Activated CD4-positive, CD25-positive, alpha-beta regulatory T cell treated with anti-CD3 and anti-CD28 coated beads, Interleukin-2, amount 50 U/mL, for 72 hours (primary cell): ENCODE data around the gene SLC23A2.

Experiments
- DNase-seq: peaks from one replicate; pipeline ENCODE4 v3.0.0; 2021

Gene SLC23A2

GRCh38 chr20:4961746-4962145 is 39.6 kb downstream of the SLC23A2 start:
- no peak for DNase-seq

- DNase-seq = no peak
Measured at GRCh38 chr20:4959592-4959991, 41.7 kb downstream of the SLC23A2 start.

- no peak for DNase-seq
Measured at GRCh38 chr20:4957939-4958362, 43.4 kb downstream of the SLC23A2 start.

- DNase-seq = no peak
Measured at GRCh38 chr20:4957187-4957586, 44.1 kb downstream of the SLC23A2 start.

GRCh38 chr20:4956200-4956810 is 45.0 kb downstream of the SLC23A2 start:
- DNase-seq = no peak

- DNase-seq = no peak
Measured at GRCh38 chr20:4953881-4954280, 47.4 kb downstream of the SLC23A2 start.

- no peak for DNase-seq
Measured at GRCh38 chr20:4952229-4952628, 49.1 kb downstream of the SLC23A2 start.

GRCh38 chr20:4951299-4951698 is 50.0 kb downstream of the SLC23A2 start:
- no peak for DNase-seq

GRCh38 chr20:4950841-4951240 is 50.5 kb downstream of the SLC23A2 start:
- DNase-seq = no peak

GRCh38 chr20:4950437-4950836 is 50.9 kb downstream of the SLC23A2 start:
- DNase-seq = no peak

- no peak for DNase-seq
Measured at GRCh38 chr20:4949833-4950178, 51.5 kb downstream of the SLC23A2 start.

- no peak for DNase-seq
Measured at GRCh38 chr20:4947817-4948559, 53.3 kb downstream of the SLC23A2 start.

- DNase-seq = no peak
Measured at GRCh38 chr20:4946986-4947385, 54.3 kb downstream of the SLC23A2 start.

- DNase-seq = no peak
Measured at GRCh38 chr20:4946585-4946984, 54.7 kb downstream of the SLC23A2 start.

- no peak for DNase-seq
Measured at GRCh38 chr20:4944518-4945313, 56.6 kb downstream of the SLC23A2 start.

- no peak for DNase-seq
Measured at GRCh38 chr20:4942331-4942730, 59.0 kb downstream of the SLC23A2 start.

- DNase-seq = no peak
Measured at GRCh38 chr20:4937407-4938319, 63.6 kb downstream of the SLC23A2 start.

GRCh38 chr20:4936851-4937406 is 64.4 kb downstream of the SLC23A2 start:
- DNase-seq = no peak

GRCh38 chr20:4936392-4936850 is 64.9 kb downstream of the SLC23A2 start:
- no peak for DNase-seq

- no peak for DNase-seq
Measured at GRCh38 chr20:4932061-4932460, 69.2 kb downstream of the SLC23A2 start.

GRCh38 chr20:4929686-4930397 is 71.5 kb downstream of the SLC23A2 start:
- DNase-seq = no peak
